ENCODE measurements around the gene AKIRIN1.
"Not testable (repeated sequence)": the region's sequence is repeated elsewhere in the genome, so short reads cannot be mapped to it uniquely, and the experiment has no call there.

AKIRIN1 gene

GRCh38 chr1:39034114-39034654 lies 43.1 kb downstream of the AKIRIN1 start:
- FAIRE-seq (no peak), DNase-seq (ENCODE audit: extremely low spot score, insufficient read length, low read depth) (no peak)

- FAIRE-seq = no peak
- DNase-seq (ENCODE audit: extremely low spot score, insufficient read length, low read depth) = no peak
Measured at GRCh38 chr1:39036678-39037077, 45.6 kb downstream of the AKIRIN1 start.

DNA sequence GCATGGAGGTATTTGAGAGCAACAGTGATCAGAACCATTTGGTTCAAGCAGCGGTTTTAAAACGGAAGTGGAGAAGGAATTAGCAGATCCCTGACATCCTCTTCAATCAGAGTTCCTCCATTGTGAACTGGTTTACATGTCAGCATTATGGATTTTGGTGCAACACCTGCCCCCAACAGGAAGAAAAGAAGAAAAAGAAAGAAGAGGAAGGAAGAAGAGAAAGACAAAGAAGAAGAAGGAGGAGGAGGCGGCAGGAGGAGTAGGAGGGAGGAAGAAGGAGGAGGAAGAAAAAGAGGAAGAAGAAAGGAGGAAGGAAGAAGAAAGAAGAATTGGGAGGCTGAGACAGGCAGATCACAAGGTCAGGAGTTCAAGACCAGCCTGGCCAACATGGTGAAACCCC lies 52.4 kb downstream of the AKIRIN1 start:
- FAIRE-seq (no peak), DNase-seq (ENCODE audit: extremely low spot score, insufficient read length, low read depth) (no peak)

- DNase-seq (ENCODE audit: extremely low spot score, insufficient read length, low read depth) (no peak), FAIRE-seq (no peak)
Measured at GRCh38 chr1:39044762-39045161, 53.7 kb downstream of the AKIRIN1 start.

- FAIRE-seq (no peak), DNase-seq (ENCODE audit: extremely low spot score, insufficient read length, low read depth) (no peak)
Measured at GRCh38 chr1:39045231-39045630, 54.2 kb downstream of the AKIRIN1 start.

GRCh38 chr1:39046613-39047210 lies 55.6 kb downstream of the AKIRIN1 start:
- FAIRE-seq (no peak), DNase-seq (ENCODE audit: extremely low spot score, insufficient read length, low read depth) (no peak)

DNA sequence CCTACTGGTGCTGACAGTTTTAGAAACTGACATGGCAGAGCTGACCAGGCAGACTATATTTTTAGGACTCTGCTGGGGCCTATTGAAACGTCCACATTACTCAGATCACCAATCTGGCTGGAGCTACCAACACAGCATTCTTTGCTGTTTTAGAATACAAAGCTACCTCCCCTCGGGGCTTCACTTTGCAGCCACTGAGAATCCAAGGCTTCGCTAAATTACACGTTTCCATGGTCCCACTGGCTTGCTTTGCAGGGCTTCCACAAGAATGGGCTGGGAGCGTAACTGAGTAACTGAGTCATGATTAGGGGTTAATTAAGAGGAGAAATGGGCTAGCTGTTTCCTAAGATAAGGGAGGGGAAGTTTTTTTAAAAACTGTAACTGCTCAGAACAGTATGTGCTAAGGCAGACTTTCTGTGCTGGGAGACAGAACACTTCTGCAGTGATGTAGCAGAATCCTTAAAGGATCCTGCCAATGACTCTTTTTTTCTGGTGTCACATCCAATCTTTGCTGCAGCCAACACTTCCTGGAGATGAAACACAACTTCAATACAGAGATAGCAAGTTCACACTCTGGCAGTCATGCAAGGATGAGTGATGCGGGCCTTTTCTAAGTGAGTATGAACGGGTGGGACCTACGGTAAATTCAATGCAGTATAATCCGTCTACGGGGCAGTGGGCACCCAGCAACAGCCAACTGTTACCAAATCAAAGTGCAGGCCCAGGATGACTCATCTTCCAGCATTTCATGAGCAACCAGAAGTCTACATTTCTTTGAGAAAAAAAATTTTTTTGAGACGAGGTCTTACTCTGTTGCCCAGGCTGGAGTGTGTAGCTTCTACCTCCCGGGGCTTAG lies 56.5 kb downstream of the AKIRIN1 start:
- DNase-seq (ENCODE audit: extremely low spot score, insufficient read length, low read depth) (no peak), FAIRE-seq (no peak)

DNA sequence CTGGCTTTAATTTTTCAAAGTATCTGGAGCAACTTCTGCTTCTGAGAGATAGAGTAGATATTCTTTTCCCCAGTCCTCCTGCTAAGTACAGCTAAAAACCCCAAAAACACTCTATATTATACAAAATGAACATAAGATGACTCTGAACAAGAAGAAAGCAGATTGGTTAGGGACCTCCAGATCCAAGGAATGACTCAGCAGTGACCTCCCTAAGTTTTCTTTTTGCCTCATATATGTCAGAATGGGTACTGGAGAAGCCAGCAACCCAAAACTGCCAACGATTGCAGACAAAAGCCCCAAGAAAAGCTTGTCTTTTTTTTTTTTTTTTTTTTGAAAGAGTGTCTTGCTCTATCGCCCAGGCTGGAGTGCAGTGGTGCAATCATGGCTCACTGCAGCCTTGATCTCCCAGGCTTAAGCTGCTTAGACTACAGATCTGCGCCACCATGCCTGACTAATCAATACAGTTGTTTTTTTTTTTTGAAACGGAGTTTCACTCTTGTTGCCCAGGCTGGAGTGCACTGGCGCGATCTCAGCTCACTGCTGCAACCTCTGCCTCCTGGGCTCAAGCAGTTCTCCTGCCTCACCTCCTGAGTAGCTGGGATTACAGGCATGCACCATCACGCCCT lies 57.8 kb downstream of the AKIRIN1 start:
- DNase-seq (ENCODE audit: extremely low spot score, insufficient read length, low read depth) (no peak), FAIRE-seq (no peak)

DNA sequence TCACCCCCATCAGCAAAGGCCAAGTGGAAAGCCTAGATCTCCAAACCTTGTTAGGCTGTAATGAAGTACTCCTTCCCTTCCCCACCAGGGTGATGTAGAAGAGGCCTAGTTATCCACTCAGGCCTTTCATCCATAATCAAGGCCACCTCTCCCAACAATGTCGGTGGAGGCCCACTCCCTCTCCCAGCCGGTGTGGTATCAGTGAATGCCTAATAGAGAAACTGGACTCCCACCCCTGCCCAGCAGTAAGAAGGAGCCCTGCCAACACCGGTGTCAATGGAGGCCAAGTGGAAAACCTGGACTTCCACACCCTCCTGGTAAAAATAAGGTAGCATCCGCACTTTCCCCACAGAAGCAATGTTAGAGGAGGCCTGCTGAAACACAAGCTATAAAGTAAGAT lies 58.9 kb downstream of the AKIRIN1 start:
- no peak for DNase-seq (ENCODE audit: extremely low spot score, insufficient read length, low read depth)

GRCh38 chr1:39051193-39051850 lies 60.2 kb downstream of the AKIRIN1 start:
- not testable (repeated sequence) for DNase-seq (ENCODE audit: extremely low spot score, insufficient read length, low read depth); FAIRE-seq

More for the DNA sequence above, 58.9 kb downstream of the AKIRIN1 start:
- FAIRE-seq = no peak

GRCh38 chr1:39051956-39052355 lies 60.9 kb downstream of the AKIRIN1 start:
- no peak for FAIRE-seq

DNA sequence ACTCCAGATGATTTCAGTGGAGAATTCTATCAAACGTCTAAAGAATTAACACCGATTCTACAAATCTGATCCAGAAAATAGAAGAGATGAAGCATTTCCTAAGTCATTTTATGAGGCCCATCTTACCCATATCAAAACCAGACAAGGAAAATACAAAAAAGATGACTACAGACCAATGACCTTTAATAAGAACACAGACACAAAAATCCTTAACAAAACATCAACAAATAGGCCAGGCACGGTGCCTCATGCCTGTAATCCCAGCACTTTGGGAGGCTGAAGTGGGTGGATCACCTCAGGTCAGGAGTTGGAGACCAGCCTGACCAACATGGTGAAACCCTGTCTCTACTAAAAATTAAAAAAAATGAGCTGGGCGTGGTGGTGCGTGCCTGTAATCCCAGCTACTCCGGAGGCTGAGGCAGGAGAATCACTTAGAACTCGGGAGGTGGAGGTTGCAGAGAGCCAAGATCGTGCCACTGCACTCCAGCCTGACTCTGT lies 64.2 kb downstream of the AKIRIN1 start:
- not testable (repeated sequence) for FAIRE-seq

More at GRCh38 chr1:39051956-39052355, 60.9 kb downstream of the AKIRIN1 start:
- no peak for DNase-seq (ENCODE audit: extremely low spot score, insufficient read length, low read depth)

More for the DNA sequence above, 64.2 kb downstream of the AKIRIN1 start:
- not testable (repeated sequence) for DNase-seq (ENCODE audit: extremely low spot score, insufficient read length, low read depth)
